Astrocyte (in vitro differentiated cells and primary cell): ENCODE results near the gene CD101. TPM values are rescaled to one million over a fixed set of nuclear protein-coding genes. Genes with fewer than 3 reads are reported as not detected.

Experiments
- DNase-seq: peaks from one replicate; pipeline ENCODE4 v3.0.0-alpha.2; 2010; ENCODE audit warnings: low read depth
- FAIRE-seq: peaks from 2 replicates; lab custom pipeline; 2011; peaks lifted over from hg19 to GRCh38; lab: Jason Lieb, UNC
- H2AFZ ChIP-seq: 2 replicates; pipeline ENCODE4 v1.6.0; 2012; ENCODE audit warnings: low read depth, low read length, inconsistent platforms
- H3K27ac ChIP-seq: 2 replicates; pipeline ENCODE4 v1.5.1; 2011; ENCODE audit warnings: low read depth, low read length, inconsistent platforms
- H3K27me3 ChIP-seq: 2 replicates; pipeline ENCODE4 v1.6.0; 2011; ENCODE audit warnings: low read length, inconsistent platforms; ENCODE audit not compliant: insufficient read depth
- H3K36me3 ChIP-seq: 2 replicates; pipeline ENCODE4 v1.5.1; 2011; ENCODE audit warnings: low read length, inconsistent platforms; ENCODE audit not compliant: insufficient read depth
- H3K4me1 ChIP-seq: 2 replicates; pipeline ENCODE4 v1.5.1; 2011; ENCODE audit warnings: low read length, inconsistent platforms; ENCODE audit not compliant: insufficient read depth
- H3K4me2 ChIP-seq: 2 replicates; pipeline ENCODE4 v1.6.0; 2012; ENCODE audit warnings: low read length, inconsistent platforms
- H3K4me3 ChIP-seq: 2 replicates; pipeline ENCODE4 v1.5.1; 2011; ENCODE audit warnings: low read depth, mild to moderate bottlenecking, low read length, inconsistent platforms; ENCODE audit not compliant: insufficient read depth
- H3K79me2 ChIP-seq: 2 replicates; pipeline ENCODE4 v1.6.0; 2012; ENCODE audit warnings: mild to moderate bottlenecking, low read length, inconsistent platforms; ENCODE audit not compliant: insufficient read depth
- H3K9ac ChIP-seq: 2 replicates; pipeline ENCODE4 v1.6.0; 2012; ENCODE audit warnings: mild to moderate bottlenecking, low read length, inconsistent platforms
- H3K9me3 ChIP-seq: 2 replicates; pipeline ENCODE4 v1.5.1; 2012; ENCODE audit warnings: low read depth, mild to moderate bottlenecking, low read length, inconsistent platforms; ENCODE audit not compliant: insufficient read depth
- H4K20me1 ChIP-seq: 2 replicates; pipeline ENCODE4 v1.6.0; 2012; ENCODE audit warnings: low read length, inconsistent platforms; ENCODE audit not compliant: insufficient read depth
- H3K27ac Mint-ChIP-seq: one replicate; pipeline ENCODE4 v1.8.0; 2021; ENCODE audit warnings: mild to moderate bottlenecking, mixed read lengths; ENCODE audit not compliant: unreplicated experiment
- H3K27me3 Mint-ChIP-seq: one replicate; pipeline ENCODE4 v1.8.0; 2021; ENCODE audit warnings: low read depth, mixed read lengths; ENCODE audit not compliant: unreplicated experiment
- H3K36me3 Mint-ChIP-seq: one replicate; pipeline ENCODE4 v1.8.0; 2021; ENCODE audit warnings: low read depth, mixed read lengths; ENCODE audit not compliant: unreplicated experiment
- H3K4me1 Mint-ChIP-seq: one replicate; pipeline ENCODE4 v1.8.0; 2021; ENCODE audit warnings: low read depth, mixed read lengths; ENCODE audit not compliant: unreplicated experiment
- H3K4me3 Mint-ChIP-seq: one replicate; pipeline ENCODE4 v1.8.0; 2021; ENCODE audit warnings: mild to moderate bottlenecking, moderate library complexity, mixed read lengths; ENCODE audit not compliant: unreplicated experiment
- H3K9me3 Mint-ChIP-seq: one replicate; pipeline ENCODE4 v1.8.0; 2021; ENCODE audit warnings: mild to moderate bottlenecking, mixed read lengths; ENCODE audit not compliant: unreplicated experiment
- EZH2 ChIP-seq: IDR thresholded peaks from 2 replicates; pipeline ENCODE4 v1.6.1; 2012; ENCODE audit warnings: mild to moderate bottlenecking, low read length, inconsistent platforms; ENCODE audit not compliant: insufficient read depth
- total RNA-seq: library from RNA; stranded (reverse); gene quantifications from 2 replicates; pipeline ENCODE4 v1.2.1, GENCODE V29; 2021
- TF ChIP-seq, protein P1 (sequence below): IDR thresholded peaks from 2 replicates; pipeline ENCODE4 v1.5.1; 2011; ENCODE audit warnings: low read depth, mild to moderate bottlenecking, inconsistent platforms, low read length, moderate library complexity; ENCODE audit not compliant: insufficient read depth

Gene CD101
- total RNA-seq, 1 donor from 2014 or later, result 1.6 TPM

GRCh38 chr1:117069220-117069844 is 67.8 kb downstream of the CD101 start:
- no peaks in the 10 kb centered on the region for H3K27me3 ChIP-seq
- no peak for FAIRE-seq
- H3K36me3 Mint-ChIP-seq, result peaks cover 2% of the 10 kb centered on the region
- H3K27ac ChIP-seq, result peak overlapping the region; percentile 11
- no peaks in the 10 kb centered on the region for H3K9me3 Mint-ChIP-seq
- no peak for DNase-seq
- no peaks in the 10 kb centered on the region for H3K9me3 ChIP-seq
- H3K4me2 ChIP-seq, result no peak overlapping the region
- H3K27ac Mint-ChIP-seq, result no peak overlapping the region
- peak overlapping the region; percentile 18 for H3K9ac ChIP-seq
- no peak overlapping the region for H3K4me3 Mint-ChIP-seq
- H4K20me1 ChIP-seq, result no peaks in the 10 kb centered on the region
- H3K4me1 ChIP-seq, result peaks cover 9% of the 10 kb centered on the region
- no peak overlapping the region for H2AFZ ChIP-seq
- H3K4me3 ChIP-seq, result no peak overlapping the region
- H3K27me3 Mint-ChIP-seq, result no peaks in the 10 kb centered on the region
- H3K4me1 Mint-ChIP-seq, result peaks cover 7% of the 10 kb centered on the region
- TF ChIP-seq, protein P1, sequence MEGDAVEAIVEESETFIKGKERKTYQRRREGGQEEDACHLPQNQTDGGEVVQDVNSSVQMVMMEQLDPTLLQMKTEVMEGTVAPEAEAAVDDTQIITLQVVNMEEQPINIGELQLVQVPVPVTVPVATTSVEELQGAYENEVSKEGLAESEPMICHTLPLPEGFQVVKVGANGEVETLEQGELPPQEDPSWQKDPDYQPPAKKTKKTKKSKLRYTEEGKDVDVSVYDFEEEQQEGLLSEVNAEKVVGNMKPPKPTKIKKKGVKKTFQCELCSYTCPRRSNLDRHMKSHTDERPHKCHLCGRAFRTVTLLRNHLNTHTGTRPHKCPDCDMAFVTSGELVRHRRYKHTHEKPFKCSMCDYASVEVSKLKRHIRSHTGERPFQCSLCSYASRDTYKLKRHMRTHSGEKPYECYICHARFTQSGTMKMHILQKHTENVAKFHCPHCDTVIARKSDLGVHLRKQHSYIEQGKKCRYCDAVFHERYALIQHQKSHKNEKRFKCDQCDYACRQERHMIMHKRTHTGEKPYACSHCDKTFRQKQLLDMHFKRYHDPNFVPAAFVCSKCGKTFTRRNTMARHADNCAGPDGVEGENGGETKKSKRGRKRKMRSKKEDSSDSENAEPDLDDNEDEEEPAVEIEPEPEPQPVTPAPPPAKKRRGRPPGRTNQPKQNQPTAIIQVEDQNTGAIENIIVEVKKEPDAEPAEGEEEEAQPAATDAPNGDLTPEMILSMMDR, result no peak
- TF ChIP-seq EZH2, result no peak
- H3K79me2 ChIP-seq, result peaks cover 7% of the 10 kb centered on the region
- no peaks in the 10 kb centered on the region for H3K36me3 ChIP-seq

GRCh38 chr1:117070124-117070523 is 68.6 kb downstream of the CD101 start:
- no peak overlapping the region for H3K4me3 Mint-ChIP-seq
- no peaks in the 10 kb centered on the region for H3K27me3 Mint-ChIP-seq
- no peaks in the 10 kb centered on the region for H3K27me3 ChIP-seq
- no peak overlapping the region for H3K27ac Mint-ChIP-seq
- H3K9ac ChIP-seq, result no peak overlapping the region
- no peak overlapping the region for H3K4me2 ChIP-seq
- no peaks in the 10 kb centered on the region for H4K20me1 ChIP-seq
- H2AFZ ChIP-seq, result no peak overlapping the region
- DNase-seq (peak; percentile 91), FAIRE-seq (no peak)
- H3K36me3 Mint-ChIP-seq, result peaks cover 2% of the 10 kb centered on the region
- no peaks in the 10 kb centered on the region for H3K9me3 Mint-ChIP-seq
- peaks cover 9% of the 10 kb centered on the region for H3K4me1 ChIP-seq
- H3K36me3 ChIP-seq, result peaks cover 2% of the 10 kb centered on the region
- H3K4me3 ChIP-seq, result no peak overlapping the region
- TF ChIP-seq, protein P1, result no peak
- TF ChIP-seq EZH2, result no peak
- H3K79me2 ChIP-seq, result peaks cover 7% of the 10 kb centered on the region
- no peaks in the 10 kb centered on the region for H3K9me3 ChIP-seq
- peaks cover 7% of the 10 kb centered on the region for H3K4me1 Mint-ChIP-seq
- peak overlapping the region; percentile 30 for H3K27ac ChIP-seq

DNA sequence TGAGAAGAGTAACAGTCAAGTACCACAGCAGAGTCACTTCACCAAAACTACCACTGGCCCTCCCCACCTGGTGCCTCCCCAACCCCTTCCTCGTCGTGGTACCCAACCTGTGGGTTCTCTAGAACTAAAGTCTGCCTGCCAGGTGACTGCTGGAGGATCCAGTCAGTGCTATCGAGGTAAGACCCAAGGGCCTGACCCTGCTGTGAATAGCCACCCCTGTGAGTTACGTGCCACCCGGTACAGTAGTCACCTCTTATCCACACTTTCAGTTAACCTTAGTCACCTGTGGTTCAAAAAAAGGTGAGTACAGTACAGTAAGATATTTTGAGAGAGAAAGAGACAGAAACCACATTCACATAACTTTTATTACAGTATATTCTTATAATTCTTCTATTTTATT is 75.1 kb downstream of the CD101 start:
- Mint-ChIP-seq H3K9me3 (no peaks in the 10 kb centered on the region), H3K27ac (peak overlapping the region; percentile 58), H3K4me3 (no peak overlapping the region), H3K27me3 (no peaks in the 10 kb centered on the region), H3K36me3 (peaks cover 6% of the 10 kb centered on the region), H3K4me1 (peaks cover 11% of the 10 kb centered on the region)
- H3K36me3 ChIP-seq, result peaks cover 32% of the 10 kb centered on the region
- H3K79me2 ChIP-seq, result no peaks in the 10 kb centered on the region
- H3K27ac ChIP-seq, result peak overlapping the region; percentile 58
- peaks cover 14% of the 10 kb centered on the region for H3K4me1 ChIP-seq
- H3K4me3 ChIP-seq, result no peak overlapping the region
- no peaks in the 10 kb centered on the region for H3K27me3 ChIP-seq
- TF ChIP-seq, protein P1, result no peak
- no peak for TF ChIP-seq EZH2
- FAIRE-seq (no peak), DNase-seq (no peak)
- H4K20me1 ChIP-seq, result no peaks in the 10 kb centered on the region
- H2AFZ ChIP-seq, result no peak overlapping the region
- H3K9ac ChIP-seq, result peak overlapping the region; percentile 15
- no peaks in the 10 kb centered on the region for H3K9me3 ChIP-seq
- no peak overlapping the region for H3K4me2 ChIP-seq
